SK-N-MC (cell line): ENCODE results near the gene OPCML.

ENCODE experiments used
- EZH2 ChIP-seq: fragments of 200-600 bp; sonication (generic); IDR thresholded peaks from one replicate; pipeline ENCODE4 v1.6.1; 2017; ENCODE audit warnings: antibody characterized with exemption
- POLR2AphosphoS5 ChIP-seq: IDR thresholded peaks from 2 replicates; pipeline ENCODE4 v1.6.1; 2012; ENCODE audit warnings: mild to moderate bottlenecking, low read depth, low read length, borderline replicate concordance

GRCh38 chr11:132409573-132410355 lies 1122.5 kb downstream of the OPCML start:
- TF ChIP-seq EZH2, result no peak
- no peak for TF ChIP-seq POLR2AphosphoS5
